ENCODE data around the gene RREB1. TPM values are rescaled to one million over a fixed set of nuclear protein-coding genes. Genes with fewer than 3 reads are reported as not detected.

RREB1 gene
- total RNA-seq, 4 donors from 2014 or later: 73.9 to 214 (median 107) TPM

DNA sequence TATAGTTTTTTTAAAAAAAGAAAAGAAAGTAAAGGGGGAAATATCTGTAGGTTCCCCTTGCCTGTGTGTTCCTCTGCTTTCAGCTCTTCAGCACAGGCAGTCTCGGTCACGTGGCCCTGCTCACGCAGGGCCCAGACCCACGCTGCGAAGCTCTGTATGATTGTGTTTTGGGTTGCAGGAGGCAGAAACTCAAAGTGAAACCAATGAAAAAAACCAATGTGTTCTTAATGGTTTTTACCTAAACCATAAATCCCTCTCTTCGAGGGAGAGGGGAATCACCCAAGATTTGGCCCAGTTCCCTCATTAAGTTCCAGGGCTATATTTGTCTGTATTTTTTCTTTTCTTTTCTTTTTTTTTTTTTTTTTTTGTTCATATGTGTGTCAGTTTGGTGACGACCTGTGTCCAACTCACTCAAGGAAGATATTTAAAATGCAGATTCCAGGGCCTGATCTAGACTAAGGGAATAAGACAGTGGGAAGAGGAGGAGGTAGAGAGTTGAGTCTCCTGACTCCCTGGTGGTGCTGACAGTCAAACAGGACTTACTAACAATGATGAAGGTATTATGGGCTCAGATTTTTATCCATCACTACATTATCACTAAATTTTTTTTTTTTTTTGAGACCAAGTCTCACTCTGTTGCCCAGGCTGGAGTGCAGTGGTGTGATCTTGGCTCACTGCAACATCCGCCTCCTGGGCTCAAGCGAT, 33.8 kb upstream of the RREB1 start:
- TF ChIP-seq CTCF (IDR thresholded peaks at IDR 0.05) (no peak), POLR2AphosphoS5 (IDR thresholded peaks at IDR 0.05) (no peak), EP300 (IDR thresholded peaks at IDR 0.05; ENCODE audit: low read depth) (no peak), POLR2A (IDR thresholded peaks at IDR 0.05) (no peak)
- in situ Hi-C loops (cut with MboI; ENCODE audit: low pct_ligation_motif_present in 1 of 4, low pct_unique_long_range_greater_than_20kb in 1 of 4, low sequenced_read_pairs in 3 of 4): loop anchor here in 1 of 4 donors (25.0 kb wide), 1 partner anchor 163 kb away; no protein-coding TSS in a partner anchor
- peak overlapping the region in 1 of 4 donors; percentile 12 for H3K27ac ChIP-seq

DNA sequence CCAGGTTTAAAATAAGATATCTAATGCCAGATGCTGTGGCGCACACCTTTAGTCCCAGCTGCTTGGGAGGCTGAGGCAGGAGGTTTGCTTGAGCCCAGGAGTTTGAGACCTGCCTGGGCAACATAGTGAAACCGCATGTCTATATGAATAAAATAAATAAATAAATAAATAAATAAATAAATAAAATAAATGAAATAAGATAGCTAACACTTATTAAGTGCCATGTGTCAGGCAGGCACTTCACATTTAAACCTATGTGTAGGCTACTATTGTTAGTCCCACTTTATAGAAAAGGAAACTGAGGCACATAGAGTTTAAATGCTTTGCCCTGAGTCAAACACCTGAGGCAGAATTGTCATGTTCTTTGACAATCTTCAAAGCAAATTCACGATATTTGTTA, 32.9 kb upstream of the RREB1 start:
- in situ Hi-C loops (cut with MboI; ENCODE audit: low pct_ligation_motif_present in 1 of 4, low pct_unique_long_range_greater_than_20kb in 1 of 4, low sequenced_read_pairs in 3 of 4) (loop anchor here in 1 of 4 donors (25.0 kb wide), 1 partner anchor 162 kb away; no protein-coding TSS in a partner anchor), intact Hi-C loops (cut with DNase I; ENCODE audit: low total_unique reads) (no loop called here)
- peaks cover 0 to 16% (median 0%) of the 10 kb centered on the region in 4 donors for H3K4me1 ChIP-seq
- no peak overlapping the region for H3K4me3 ChIP-seq
- 95 to 100% methylated on average over 2 to 3 of the region's 3 CpGs for WGBS, 2 donors (ENCODE audit: low coverage in 1 of 2)
- no peaks in the 10 kb centered on the region for H3K36me3 ChIP-seq
- H3K27me3 ChIP-seq: no peaks in the 10 kb centered on the region
- no peak for DNase-seq
- H3K9me3 ChIP-seq: no peaks in the 10 kb centered on the region
- H3K27ac ChIP-seq: no peak overlapping the region
- TF ChIP-seq POLR2AphosphoS5 (IDR thresholded peaks at IDR 0.05): no peak
- no peak for TF ChIP-seq CTCF (IDR thresholded peaks at IDR 0.05)
- TF ChIP-seq EP300 (IDR thresholded peaks at IDR 0.05; ENCODE audit: low read depth): no peak
- TF ChIP-seq POLR2A (IDR thresholded peaks at IDR 0.05): no peak

More for the DNA sequence above, 33.8 kb upstream of the RREB1 start:
- peak; percentile 66 for DNase-seq
- Histone ChIP-seq H3K4me1 (peaks cover 0 to 16% (median 0%) of the 10 kb centered on the region in 4 donors), H3K27me3 (no peaks in the 10 kb centered on the region), H3K4me3 (no peak overlapping the region), H3K36me3 (no peaks in the 10 kb centered on the region), H3K9me3 (no peaks in the 10 kb centered on the region)
- 69 to 75% methylated on average over 9 of the region's 9 CpGs for WGBS, 2 donors (ENCODE audit: low coverage in 1 of 2)
- intact Hi-C loops (cut with DNase I; ENCODE audit: low total_unique reads): no loop called here

GRCh38 chr6:7075341-7076000, 32.3 kb upstream of the RREB1 start:
- 87 to 91% methylated on average over 6 to 7 of the region's 7 CpGs for WGBS, 2 donors (ENCODE audit: low coverage in 1 of 2)

GRCh38 chr6:7077856-7078255, 29.9 kb upstream of the RREB1 start:
- 20 to 58% methylated on average over 1 to 2 of the region's 2 CpGs for WGBS, 2 donors (ENCODE audit: low coverage in 1 of 2)
- intact Hi-C loops (cut with DNase I; ENCODE audit: low total_unique reads) (no loop called here), in situ Hi-C loops (cut with MboI; ENCODE audit: low pct_ligation_motif_present in 1 of 4, low pct_unique_long_range_greater_than_20kb in 1 of 4, low sequenced_read_pairs in 3 of 4) (no loop called here)
- TF ChIP-seq EP300 (IDR thresholded peaks at IDR 0.05; ENCODE audit: low read depth): no peak
- TF ChIP-seq POLR2A (IDR thresholded peaks at IDR 0.05): no peak
- no peak for TF ChIP-seq CTCF (IDR thresholded peaks at IDR 0.05)
- TF ChIP-seq POLR2AphosphoS5 (IDR thresholded peaks at IDR 0.05): no peak
- no peaks in the 10 kb centered on the region for H3K9me3 ChIP-seq
- H3K4me1 ChIP-seq: peaks cover 0 to 16% (median 0%) of the 10 kb centered on the region in 4 donors
- H3K36me3 ChIP-seq: no peaks in the 10 kb centered on the region
- H3K4me3 ChIP-seq: no peak overlapping the region
- no peak for DNase-seq
- H3K27ac ChIP-seq: peak overlapping the region; percentile 28 to 66 (median 54)
- no peaks in the 10 kb centered on the region for H3K27me3 ChIP-seq

More at GRCh38 chr6:7075341-7076000, 32.3 kb upstream of the RREB1 start:
- TF ChIP-seq EP300 (IDR thresholded peaks at IDR 0.05; ENCODE audit: low read depth): no peak
- Histone ChIP-seq H3K4me1 (peaks cover 0 to 16% (median 0%) of the 10 kb centered on the region in 4 donors), H3K4me3 (no peak overlapping the region), H3K36me3 (no peaks in the 10 kb centered on the region), H3K9me3 (no peaks in the 10 kb centered on the region), H3K27me3 (no peaks in the 10 kb centered on the region), H3K27ac (no peak overlapping the region)
- in situ Hi-C loops (cut with MboI; ENCODE audit: low pct_ligation_motif_present in 1 of 4, low pct_unique_long_range_greater_than_20kb in 1 of 4, low sequenced_read_pairs in 3 of 4): no loop called here
- intact Hi-C loops (cut with DNase I; ENCODE audit: low total_unique reads): no loop called here
- DNase-seq: no peak

Measured in transverse colon (tissue), 4 donors.